A549 (cell line): ENCODE measurements around the gene PTPRD. TPM values are rescaled to one million over a fixed set of nuclear protein-coding genes. Genes with fewer than 3 reads are reported as not detected.

Source experiments
- ATAC-seq, 2 experiments: fragments of 200-7000 bp in 1 of 2; fragments of >200 bp in 1 of 2; cut with Nextera tagmentation in 1 of 2; cut with Tn5 transposase in 1 of 2; 3 replicates each; pipeline versions ENCODE4 v1.8.0 to v1.9.1; 2018 to 2020; ENCODE audit warnings: mild to moderate bottlenecking in 1 of 2, moderate library complexity in 1 of 2
- CTCF ChIA-PET: fragments of 300-600 bp; sonication (Branson Sonifier 250); formaldehyde crosslinking; extraction: SDS; loops from one replicate; lab custom pipeline; 2021; ENCODE audit warnings: antibody characterized with exemption, inconsistent platforms; lab: Yijun Ruan, JAX
- POLR2A ChIA-PET: fragments of 350-600 bp; formaldehyde crosslinking; extraction: SDS; loops from one replicate; lab custom pipeline; 2021; ENCODE audit warnings: antibody characterized with exemption, inconsistent platforms; lab: Yijun Ruan, JAX
- DNase-seq, 2 experiments: peaks; one replicate each; pipeline versions ENCODE4 v3.0.0 to v3.0.0-alpha.2; 2011 to 2016; ENCODE audit warnings: low read depth in 1 of 2, low spot score in 1 of 2
- FAIRE-seq: peaks from 2 replicates; lab custom pipeline; 2011; peaks lifted over from hg19 to GRCh38; lab: Jason Lieb, UNC
- H3K27ac ChIP-seq, 2 experiments: fragments of >200 bp; sonication (Bioruptor Twin); formaldehyde crosslinking; 3 replicates each; pipeline ENCODE4 v1.5.1; 2016 to 2017
- H3K4me1 ChIP-seq: fragments of >200 bp; sonication (Bioruptor Twin); formaldehyde crosslinking; 3 replicates; pipeline ENCODE4 v1.6.1; 2016
- H3K4me2 ChIP-seq: fragments of >200 bp; sonication (Bioruptor Twin); formaldehyde crosslinking; 3 replicates; pipeline ENCODE4 v1.6.1; 2016
- H3K4me3 ChIP-seq: fragments of >200 bp; sonication (Bioruptor Twin); formaldehyde crosslinking; 3 replicates; pipeline ENCODE4 v1.5.1; 2016
- H3K9me3 ChIP-seq: fragments of >200 bp; sonication (Bioruptor Twin); formaldehyde crosslinking; 3 replicates; pipeline ENCODE4 v1.6.1; 2016
- CBX2 ChIP-seq: fragments of 200-600 bp; sonication (generic); IDR thresholded peaks from 2 replicates; pipeline ENCODE4 v1.6.1; 2016; ENCODE audit warnings: low read depth, mild to moderate bottlenecking, borderline replicate concordance
- CBX8 ChIP-seq: fragments of 200-600 bp; sonication (generic); IDR thresholded peaks from 2 replicates; pipeline ENCODE4 v1.6.1; 2016
- CEBPB ChIP-seq, 2 experiments: fragments of >200 bp in 1 of 2; sonication (Bioruptor Twin) in 1 of 2; formaldehyde crosslinking in 1 of 2; IDR thresholded peaks; 2 replicates each; pipeline ENCODE4 v1.6.1; 2012 to 2016
- CHD2 ChIP-seq: fragments of 150-350 bp; IDR thresholded peaks from 2 replicates; pipeline ENCODE4 v1.6.1; 2014; ENCODE audit warnings: low read length; ENCODE audit not compliant: partially characterized antibody
- CHD4 ChIP-seq: fragments of 200-600 bp; sonication (generic); IDR thresholded peaks from 2 replicates; pipeline ENCODE4 v1.6.1; 2016; ENCODE audit warnings: antibody characterized with exemption, mild to moderate bottlenecking, borderline replicate concordance
- EHF ChIP-seq: fragments of 250-450 bp; sonication (Bioruptor Pico); IDR thresholded peaks from 2 replicates; pipeline ENCODE4 v1.5.0; 2020; ENCODE audit warnings: mild to moderate bottlenecking
- EHMT2 ChIP-seq: fragments of 200-600 bp; sonication (generic); IDR thresholded peaks from 2 replicates; pipeline ENCODE4 v1.6.1; 2016; ENCODE audit warnings: antibody characterized with exemption, low read depth, mild to moderate bottlenecking, moderate library complexity
- ESRRA ChIP-seq: fragments of 150-350 bp; IDR thresholded peaks from 2 replicates; pipeline ENCODE4 v1.6.1; 2014; ENCODE audit warnings: mild to moderate bottlenecking, low read length, borderline replicate concordance
- GATA3 ChIP-seq: IDR thresholded peaks from 2 replicates; pipeline ENCODE4 v1.6.1; 2012; ENCODE audit warnings: borderline replicate concordance
- HDAC2 ChIP-seq: fragments of 200-600 bp; sonication (generic); IDR thresholded peaks from 2 replicates; pipeline ENCODE4 v1.6.1; 2016
- HES2 ChIP-seq: fragments of >200 bp; sonication (Bioruptor Twin); formaldehyde crosslinking; IDR thresholded peaks from 2 replicates; pipeline ENCODE4 v1.6.1; 2016
- HEYL ChIP-seq: fragments of 250-450 bp; sonication (Bioruptor Pico); IDR thresholded peaks from 2 replicates; pipeline ENCODE4 v1.8.0; 2021; ENCODE audit warnings: mild to moderate bottlenecking, moderate library complexity
- HOXB5 ChIP-seq: fragments of 250-450 bp; sonication (Bioruptor Pico); IDR thresholded peaks from 2 replicates; pipeline ENCODE4 v1.5.0; 2020; ENCODE audit warnings: mild to moderate bottlenecking, moderate library complexity
- JUN ChIP-seq, 2 experiments: fragments of >200 bp; sonication (Bioruptor Twin); formaldehyde crosslinking; IDR thresholded peaks; 2 replicates in 1 of 2; 3 replicates in 1 of 2; pipeline ENCODE4 v1.6.1; 2016 to 2017
- JUNB ChIP-seq: fragments of >200 bp; sonication (Bioruptor Twin); formaldehyde crosslinking; IDR thresholded peaks from 2 replicates; pipeline ENCODE4 v1.6.1; 2016
- NFE2L2 ChIP-seq: fragments of 150-350 bp; conservative IDR thresholded peaks from 2 replicates; pipeline ENCODE4 v1.6.1; 2014; ENCODE audit warnings: low read length
- NPAS2 ChIP-seq: fragments of 250-450 bp; sonication (Bioruptor Pico); IDR thresholded peaks from 2 replicates; pipeline ENCODE4 v1.8.0; 2022; ENCODE audit warnings: mild to moderate bottlenecking, moderate library complexity, borderline replicate concordance
- NR3C1 ChIP-seq: fragments of >200 bp; sonication (Bioruptor Twin); formaldehyde crosslinking; IDR thresholded peaks from 3 replicates; pipeline ENCODE4 v1.6.1; 2017
- POLR2A ChIP-seq: IDR thresholded peaks from 2 replicates; pipeline ENCODE4 v1.6.1; 2012; ENCODE audit warnings: mild to moderate bottlenecking, low read length
- POLR2AphosphoS2 ChIP-seq: conservative IDR thresholded peaks from 2 replicates; pipeline ENCODE4 v1.6.1; 2012; ENCODE audit warnings: low read length, improper control_type of control experiment, inconsistent platforms
- RAD21 ChIP-seq, 2 experiments: fragments of >200 bp in 1 of 2; sonication (Bioruptor Twin) in 1 of 2; formaldehyde crosslinking in 1 of 2; IDR thresholded peaks in 1 of 2; conservative IDR thresholded peaks in 1 of 2; 2 replicates in 1 of 2; 3 replicates in 1 of 2; pipeline ENCODE4 v1.6.1; 2012 to 2018; ENCODE audit warnings: inconsistent platforms in 1 of 2
- RCOR1 ChIP-seq: fragments of 150-350 bp; IDR thresholded peaks from 2 replicates; pipeline ENCODE4 v1.6.1; 2014; ENCODE audit warnings: antibody characterized with exemption, low read length, low read depth
- RFX5 ChIP-seq: fragments of 450-650 bp; IDR thresholded peaks from 2 replicates; pipeline ENCODE4 v1.7.1; 2014; ENCODE audit warnings: antibody characterized with exemption, mild to moderate bottlenecking, moderate library complexity
- SREBF2 ChIP-seq: fragments of 450-650 bp; IDR thresholded peaks from 2 replicates; pipeline ENCODE4 v1.6.1; 2014; ENCODE audit warnings: mild to moderate bottlenecking, moderate library complexity
- TFCP2L1 ChIP-seq: fragments of 250-450 bp; sonication (Bioruptor Pico); IDR thresholded peaks from 2 replicates; pipeline ENCODE4 v1.5.0; 2021; ENCODE audit warnings: mild to moderate bottlenecking
- ZFP36 ChIP-seq: fragments of 450-650 bp; IDR thresholded peaks from 2 replicates; pipeline ENCODE4 v1.6.1; 2014; ENCODE audit warnings: borderline replicate concordance; ENCODE audit not compliant: partially characterized antibody
- WGBS: methylation state at CpG from one replicate; pipeline ENCODE4 v1.1.6; 2017; ENCODE audit errors: missing lambda C conversion rate; 5-methylcytosine and 5-hydroxymethylcytosine counted together
- polyA plus RNA-seq, 4 experiments: library from polyadenylated mRNA; depleted of rRNA in 3 of 4; stranded (reverse); fragments of >200 nt; fragmentation: RNase III in 1 of 4; extraction: RNeasy Plus Mini Kit Qiagen cat#74134 plus additional on column Dnase treatment in 1 of 4; gene quantifications; 2 replicates in 3 of 4; 3 replicates in 1 of 4; pipeline ENCODE4 v1.2.3, GENCODE V29; 2011 to 2017
- TF ChIP-seq, protein P1 (sequence below): fragments of 450-650 bp; IDR thresholded peaks from 2 replicates; pipeline ENCODE4 v1.6.1; 2014; ENCODE audit warnings: antibody characterized with exemption

PTPRD gene
- polyA plus RNA-seq, 2 of the 4 experiments (the other 2 are of a cell fraction) = 0.39 to 1.3 TPM

GRCh38 chr9:8389531-8389930 lies 2223.3 kb downstream of the PTPRD start:
- FAIRE-seq = no peak
- Histone ChIP-seq H3K4me1 (no peaks in the 10 kb centered on the region), H3K4me3 (no peak overlapping the region), H3K27ac (no peak overlapping the region), H3K9me3 (no peaks in the 10 kb centered on the region), H3K4me2 (no peak overlapping the region)
- WGBS = 17% methylated on average over 3 of the region's 3 CpGs
- no peak for ATAC-seq
- TF ChIP-seq HES2 (no peak), RCOR1 (no peak), ZFP36 (no peak), SREBF2 (no peak), JUN (IDR thresholded peaks at IDR 0.05) (no peak), HDAC2 (no peak), GATA3 (no peak), HEYL (CRISPR knock-in tag) (no peak), HOXB5 (CRISPR knock-in tag) (no peak), RFX5 (no peak), ESRRA (no peak), EHMT2 (no peak), POLR2AphosphoS2 (no peak), EHF (CRISPR knock-in tag) (no peak), CHD4 (no peak)
- CTCF ChIA-PET = no interaction called here
- no peak for DNase-seq
- POLR2A ChIA-PET = no interaction called here

DNA sequence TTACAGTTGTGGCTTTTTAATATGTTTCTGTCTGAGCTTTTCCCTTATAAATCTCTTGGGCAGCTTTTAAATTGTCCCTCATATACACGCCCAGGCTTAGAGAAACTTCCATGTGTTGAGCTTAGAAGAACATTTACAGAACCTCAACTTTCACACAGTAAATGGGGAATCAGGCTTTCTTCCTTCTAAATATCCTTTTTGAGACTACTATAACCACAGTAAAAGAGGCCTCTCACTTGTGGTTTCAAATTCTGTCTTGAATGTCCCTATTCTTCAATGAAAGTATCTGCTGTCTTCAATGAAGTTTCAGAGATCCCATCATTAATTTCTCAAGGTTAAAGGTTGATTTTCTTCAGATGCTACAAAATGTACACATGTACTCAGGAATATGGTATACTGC lies 2224.7 kb downstream of the PTPRD start:
- Histone ChIP-seq H3K4me2 (no peak overlapping the region), H3K4me3 (no peak overlapping the region)
- 0% methylated on average over 1 of the region's 1 CpG for WGBS
- CTCF ChIA-PET = no interaction called here
- ATAC-seq = no peak
- POLR2A ChIA-PET = no interaction called here
- TF ChIP-seq RAD21 (conservative IDR thresholded peaks at IDR 0.05 in 1 of 2, IDR thresholded peaks at IDR 0.05 in 1 of 2) = no peak
- no peak for TF ChIP-seq JUNB
- TF ChIP-seq, all 56 proteins: peak for 0
- DNase-seq (no peak), FAIRE-seq (no peak)
- Histone ChIP-seq H3K4me1 (no peaks in the 10 kb centered on the region), H3K27ac (no peak overlapping the region), H3K9me3 (no peaks in the 10 kb centered on the region)

- H3K27ac ChIP-seq = no peak overlapping the region
- H3K9me3 ChIP-seq = no peaks in the 10 kb centered on the region
- no peak overlapping the region for H3K4me3 ChIP-seq
- no peak for FAIRE-seq
- no peaks in the 10 kb centered on the region for H3K4me1 ChIP-seq
- WGBS = 8% methylated on average over 3 of the region's 3 CpGs
- ATAC-seq = no peak
- CTCF ChIA-PET = no interaction called here
- no peak overlapping the region for H3K4me2 ChIP-seq
- POLR2A ChIA-PET = no interaction called here
- no peak for DNase-seq
- TF ChIP-seq ESRRA = no peak
- TF ChIP-seq TFCP2L1 = no peak
- TF ChIP-seq, protein P1, sequence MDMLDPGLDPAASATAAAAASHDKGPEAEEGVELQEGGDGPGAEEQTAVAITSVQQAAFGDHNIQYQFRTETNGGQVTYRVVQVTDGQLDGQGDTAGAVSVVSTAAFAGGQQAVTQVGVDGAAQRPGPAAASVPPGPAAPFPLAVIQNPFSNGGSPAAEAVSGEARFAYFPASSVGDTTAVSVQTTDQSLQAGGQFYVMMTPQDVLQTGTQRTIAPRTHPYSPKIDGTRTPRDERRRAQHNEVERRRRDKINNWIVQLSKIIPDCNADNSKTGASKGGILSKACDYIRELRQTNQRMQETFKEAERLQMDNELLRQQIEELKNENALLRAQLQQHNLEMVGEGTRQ = no peak
- TF ChIP-seq CBX2 = no peak
- TF ChIP-seq GATA3 = no peak
- TF ChIP-seq CHD2 = no peak
- no peak for TF ChIP-seq HEYL (CRISPR knock-in tag)
- TF ChIP-seq RAD21 (conservative IDR thresholded peaks at IDR 0.05 in 1 of 2, IDR thresholded peaks at IDR 0.05 in 1 of 2) = no peak
- no peak for TF ChIP-seq CBX8
- no peak for TF ChIP-seq NPAS2
- TF ChIP-seq NFE2L2 = no peak
- TF ChIP-seq NR3C1 = no peak
- no peak for TF ChIP-seq CEBPB (IDR thresholded peaks at IDR 0.05)
- TF ChIP-seq RFX5 = no peak
- no peak for TF ChIP-seq POLR2A
Measured at GRCh38 chr9:8384091-8384490, 2228.7 kb downstream of the PTPRD start.
